ENCODE results near the gene AMZ2.

DNA sequence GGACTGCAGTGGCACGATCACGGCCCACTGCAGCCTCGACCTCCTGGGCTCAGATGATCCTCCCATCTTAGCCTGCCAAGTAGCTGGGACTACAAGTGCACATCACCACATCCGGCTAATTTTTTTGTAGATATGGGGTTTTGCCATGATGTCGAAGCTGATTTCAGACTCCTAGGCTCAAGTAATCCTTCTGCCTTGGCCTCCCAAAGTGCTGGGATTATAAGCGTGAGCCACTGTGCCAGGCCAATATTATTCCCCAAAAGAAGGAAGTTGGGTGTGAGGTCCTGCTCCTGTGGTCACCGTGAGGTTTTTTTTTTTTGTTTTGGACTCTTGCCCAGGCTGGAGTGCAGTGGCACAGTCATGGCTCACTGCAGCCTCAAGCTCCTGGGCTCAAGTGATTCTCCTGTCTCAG, 1.5 kb downstream of the AMZ2 start:
- TF ChIP-seq, protein P1, sequence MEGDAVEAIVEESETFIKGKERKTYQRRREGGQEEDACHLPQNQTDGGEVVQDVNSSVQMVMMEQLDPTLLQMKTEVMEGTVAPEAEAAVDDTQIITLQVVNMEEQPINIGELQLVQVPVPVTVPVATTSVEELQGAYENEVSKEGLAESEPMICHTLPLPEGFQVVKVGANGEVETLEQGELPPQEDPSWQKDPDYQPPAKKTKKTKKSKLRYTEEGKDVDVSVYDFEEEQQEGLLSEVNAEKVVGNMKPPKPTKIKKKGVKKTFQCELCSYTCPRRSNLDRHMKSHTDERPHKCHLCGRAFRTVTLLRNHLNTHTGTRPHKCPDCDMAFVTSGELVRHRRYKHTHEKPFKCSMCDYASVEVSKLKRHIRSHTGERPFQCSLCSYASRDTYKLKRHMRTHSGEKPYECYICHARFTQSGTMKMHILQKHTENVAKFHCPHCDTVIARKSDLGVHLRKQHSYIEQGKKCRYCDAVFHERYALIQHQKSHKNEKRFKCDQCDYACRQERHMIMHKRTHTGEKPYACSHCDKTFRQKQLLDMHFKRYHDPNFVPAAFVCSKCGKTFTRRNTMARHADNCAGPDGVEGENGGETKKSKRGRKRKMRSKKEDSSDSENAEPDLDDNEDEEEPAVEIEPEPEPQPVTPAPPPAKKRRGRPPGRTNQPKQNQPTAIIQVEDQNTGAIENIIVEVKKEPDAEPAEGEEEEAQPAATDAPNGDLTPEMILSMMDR (IDR thresholded peaks at IDR 0.05; ENCODE audit: insufficient read depth, low read depth, low read length), result no peak
- TF ChIP-seq EZH2 (IDR thresholded peaks at IDR 0.05; ENCODE audit: insufficient read depth, low read length), result no peak

Data from astrocyte (in vitro differentiated cells and primary cell).